Tongue (tissue), 2 donors: Measurements from ENCODE around the gene KRT71. TPM values are rescaled to one million over a fixed set of nuclear protein-coding genes. Genes with fewer than 3 reads are reported as not detected.

Source experiments
- DNase-seq: peaks from one replicate; pipeline ENCODE4 v3.0.0-alpha.2; 2015
- total RNA-seq: library from RNA; depleted of rRNA; stranded (reverse); fragments of >200 nt; gene quantifications from one replicate; pipeline ENCODE4 v1.2.3, GENCODE V29; 2014

KRT71 gene
- total RNA-seq, 1 donor from 2014 or later, result not detected

DNA sequence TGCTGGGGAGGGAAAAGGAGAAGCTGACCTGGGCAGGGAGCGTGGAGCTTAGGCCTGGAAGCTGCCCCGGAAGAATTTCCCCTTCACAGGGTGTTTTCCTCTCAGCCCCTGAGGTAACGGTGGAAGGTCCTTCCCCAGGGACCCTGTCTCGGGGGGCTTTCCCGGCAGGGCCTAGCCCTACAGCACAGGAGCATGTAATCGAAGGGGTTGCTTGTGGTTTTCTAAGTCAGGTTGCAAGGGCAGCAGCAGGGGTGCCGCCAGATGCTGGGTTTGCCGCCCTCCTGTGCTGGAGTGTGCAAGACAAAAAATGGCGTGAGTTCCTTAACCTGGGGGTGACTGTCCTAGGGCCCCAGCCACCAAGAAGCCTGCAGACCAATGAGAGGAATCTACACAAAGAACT lies 22.3 kb upstream of the KRT71 start:
- DNase-seq, result no peak

DNA sequence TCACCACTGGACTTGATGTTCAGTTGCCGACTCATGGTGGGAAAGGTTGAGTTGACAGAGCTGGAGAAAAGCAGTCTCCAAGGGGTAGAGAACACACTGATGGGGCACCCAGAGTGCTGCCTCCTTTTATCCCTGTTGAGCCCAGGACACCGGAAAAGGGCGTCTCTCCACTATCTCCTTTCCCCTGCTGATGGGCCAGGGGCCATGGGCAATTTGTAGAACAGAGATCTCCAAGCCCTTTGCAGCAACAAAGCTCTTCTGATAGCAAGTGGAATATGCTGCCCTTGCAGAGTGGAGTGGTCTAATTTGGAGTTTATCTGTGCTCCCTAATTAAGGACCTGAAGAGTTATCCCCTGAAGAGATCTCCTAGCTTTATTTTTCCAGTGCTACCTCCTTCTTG lies 20.8 kb upstream of the KRT71 start, which contains the start of gene KRT74:
KRT74 (minus strand) TSS at position 101 of the 400 bp plus-strand sequence; CDS start at position 35, 66 bp downstream.
- DNase-seq, result no peak

DNA sequence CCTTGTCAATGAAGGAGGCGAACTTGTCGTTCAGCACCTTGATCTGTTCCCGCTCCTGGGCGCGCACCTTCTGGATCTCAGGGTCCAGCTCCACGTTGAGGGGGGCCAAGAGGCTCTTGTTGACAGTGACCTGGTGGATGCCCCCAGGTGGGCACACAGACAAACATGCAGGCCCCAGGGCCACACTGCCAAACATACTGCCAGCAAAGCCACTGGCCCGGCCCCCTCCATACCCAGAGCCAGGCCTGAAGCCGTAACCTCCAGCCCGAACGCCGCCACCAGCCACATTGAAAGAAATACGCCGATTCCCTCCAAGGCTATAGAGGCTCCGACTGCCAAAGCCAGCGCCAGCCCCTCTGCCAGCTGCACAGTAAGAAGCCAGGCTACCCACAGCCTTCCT lies 20.4 kb upstream of the KRT71 start:
- no peak for DNase-seq

DNA sequence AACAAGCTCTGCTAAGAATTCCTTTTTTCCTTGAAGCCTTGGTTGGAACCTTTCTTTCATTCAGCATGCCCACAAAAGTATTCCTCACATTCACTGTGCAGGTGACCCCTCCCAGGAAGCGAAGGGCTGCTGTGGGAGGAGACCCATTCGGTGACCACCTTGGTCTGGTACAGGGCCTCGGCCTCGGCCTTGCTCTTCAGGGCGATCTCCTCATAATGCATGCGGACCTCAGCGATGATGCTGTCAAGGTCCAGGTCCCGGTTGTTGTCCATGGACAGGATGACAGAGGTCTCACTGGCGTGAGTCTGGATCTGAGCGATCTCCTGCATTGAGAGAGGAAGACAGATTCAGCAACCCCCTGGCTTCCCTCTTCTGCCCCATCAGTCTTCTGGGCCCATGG lies 17.6 kb upstream of the KRT71 start:
- no peak for DNase-seq

DNA sequence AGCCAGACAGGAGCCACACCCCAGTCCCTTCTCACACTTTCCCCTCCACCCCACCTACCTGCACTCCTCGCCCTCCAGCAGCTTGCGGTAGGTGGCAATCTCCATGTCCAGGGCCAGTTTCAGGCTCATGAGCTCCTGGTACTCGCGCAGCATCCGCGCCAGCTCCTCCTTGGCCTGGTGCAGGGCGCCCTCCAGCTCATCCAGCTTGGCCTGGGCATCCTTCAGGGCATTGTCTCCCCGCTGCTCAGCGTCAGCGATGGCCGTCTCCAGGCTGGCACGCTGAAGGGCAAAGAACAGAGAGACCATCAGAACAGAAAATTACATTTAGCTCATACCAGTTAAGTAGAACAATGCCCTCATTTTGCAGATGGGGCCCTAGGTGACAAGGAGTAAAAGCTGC lies 15.2 kb upstream of the KRT71 start:
- no peak for DNase-seq

DNA sequence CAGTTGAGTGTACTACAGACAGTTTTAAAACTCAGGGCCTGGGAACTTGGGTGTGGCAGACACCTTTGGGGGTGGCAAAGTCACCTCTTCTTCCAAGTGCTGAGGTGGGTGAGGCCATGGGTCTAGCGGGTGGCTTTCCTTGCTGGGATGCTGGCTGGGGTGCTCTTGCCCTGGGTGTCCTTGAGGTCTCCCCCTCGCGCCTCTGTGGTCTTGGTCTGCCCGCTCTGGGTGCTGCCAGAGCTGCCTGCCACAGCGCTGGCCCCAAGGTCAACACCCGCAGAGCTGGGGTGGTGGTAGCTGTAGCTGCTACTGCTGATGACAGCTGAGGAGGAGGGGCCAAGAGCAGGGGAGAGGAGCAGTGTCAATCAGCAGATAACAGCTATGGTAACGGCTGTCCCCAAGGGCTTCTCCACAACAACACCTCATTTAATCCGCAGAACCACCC lies 13.9 kb upstream of the KRT71 start:
- peak; percentile 28 for DNase-seq

DNA sequence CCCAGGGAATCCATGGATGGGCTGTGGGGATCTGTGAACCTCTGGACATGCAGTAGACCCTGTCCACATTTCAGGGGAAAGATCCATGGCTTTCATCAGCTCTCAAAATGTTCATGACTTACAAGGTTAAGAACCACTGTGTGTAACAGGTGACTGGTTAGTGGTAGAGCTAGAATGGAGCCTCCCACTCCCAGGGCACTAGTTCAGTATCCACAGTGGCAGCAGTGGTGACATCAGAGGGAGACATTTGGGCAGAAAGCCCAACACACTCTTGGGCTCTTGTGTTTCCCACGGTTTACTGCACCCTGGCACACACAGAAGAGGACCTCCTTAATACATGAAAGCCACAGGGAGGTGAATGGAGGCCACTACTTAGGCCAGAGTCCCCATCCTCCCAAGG lies 11.6 kb upstream of the KRT71 start:
- no peak for DNase-seq

DNA sequence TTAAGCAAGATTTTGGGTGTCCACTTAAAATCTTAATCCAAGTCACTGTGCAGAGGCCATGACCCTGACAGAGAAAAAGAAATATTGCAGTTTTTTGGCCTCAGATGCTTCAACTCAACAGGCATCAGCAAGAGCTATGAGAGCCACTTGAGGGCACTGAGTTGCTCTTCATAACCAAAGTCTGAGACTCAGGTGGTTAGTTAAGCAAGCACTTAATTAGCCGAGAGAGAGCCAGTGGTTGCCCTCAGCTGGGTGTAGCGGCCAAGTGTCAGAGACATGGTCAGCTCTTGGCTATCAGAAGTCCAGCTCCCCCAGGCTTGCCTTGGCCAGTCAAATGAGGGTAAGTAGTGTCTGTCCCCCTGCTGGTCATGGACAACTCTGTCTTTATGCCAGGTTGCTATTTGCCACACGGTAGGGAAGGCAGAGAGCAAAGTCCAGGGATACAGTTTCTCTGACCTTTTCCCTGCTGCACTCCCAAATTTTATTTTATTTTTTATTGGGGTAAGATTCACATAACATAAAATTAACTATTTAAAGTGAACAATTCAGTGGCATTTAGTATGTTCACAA lies 9.0 kb upstream of the KRT71 start:
- no peak for DNase-seq

DNA sequence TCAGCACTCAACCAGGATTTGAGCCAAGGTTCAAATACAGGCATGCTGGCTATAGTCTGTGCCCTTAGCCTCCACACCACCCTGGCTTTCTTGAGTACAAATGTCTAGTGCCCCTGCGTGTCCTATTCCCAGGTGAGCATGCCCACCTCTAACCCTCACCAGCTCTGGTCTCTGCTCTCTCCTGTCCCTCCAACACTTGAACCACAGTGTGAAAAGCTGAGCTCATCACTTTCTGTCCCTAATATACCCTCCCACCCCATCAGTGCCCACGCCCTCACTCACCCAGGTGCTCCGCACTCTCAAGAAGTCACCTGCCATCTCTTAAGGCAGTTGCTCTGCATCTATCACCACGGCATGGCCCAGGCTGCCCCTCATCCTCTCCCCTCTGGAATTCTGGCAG lies 7.0 kb upstream of the KRT71 start:
- no peak for DNase-seq

DNA sequence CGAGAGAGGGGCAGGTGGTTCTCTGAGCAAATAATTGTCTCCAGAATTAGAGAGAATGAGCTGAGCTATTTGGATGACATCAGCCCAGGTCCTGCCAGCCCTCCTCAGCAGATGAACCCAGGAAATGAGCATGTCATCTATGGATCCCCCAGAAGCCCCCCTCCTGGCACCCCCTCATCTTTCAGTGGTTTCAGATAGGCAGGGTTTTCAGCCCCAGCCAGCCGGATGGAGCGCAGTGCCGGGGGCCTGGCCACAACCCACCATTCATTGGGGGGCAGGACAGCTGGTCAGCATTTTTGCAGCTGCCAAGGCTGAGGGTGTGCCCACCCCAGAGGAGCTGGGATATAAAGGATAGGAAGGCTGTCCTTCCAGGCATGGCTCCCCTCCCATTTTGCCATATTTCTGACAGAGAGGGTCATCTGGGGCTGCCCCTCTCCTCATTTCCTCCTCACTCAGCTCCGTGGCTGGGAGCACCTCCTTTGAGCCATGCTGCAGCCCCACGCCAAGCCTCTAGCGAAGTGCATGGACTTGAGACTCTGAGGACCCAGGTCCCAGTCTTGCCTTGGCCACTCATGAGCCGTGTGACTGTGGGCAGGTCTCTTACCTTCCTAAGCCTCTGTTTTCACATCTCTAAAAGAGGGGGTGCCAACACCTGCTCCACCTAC lies 6.0 kb upstream of the KRT71 start:
- DNase-seq, result peak; percentile 76

DNA sequence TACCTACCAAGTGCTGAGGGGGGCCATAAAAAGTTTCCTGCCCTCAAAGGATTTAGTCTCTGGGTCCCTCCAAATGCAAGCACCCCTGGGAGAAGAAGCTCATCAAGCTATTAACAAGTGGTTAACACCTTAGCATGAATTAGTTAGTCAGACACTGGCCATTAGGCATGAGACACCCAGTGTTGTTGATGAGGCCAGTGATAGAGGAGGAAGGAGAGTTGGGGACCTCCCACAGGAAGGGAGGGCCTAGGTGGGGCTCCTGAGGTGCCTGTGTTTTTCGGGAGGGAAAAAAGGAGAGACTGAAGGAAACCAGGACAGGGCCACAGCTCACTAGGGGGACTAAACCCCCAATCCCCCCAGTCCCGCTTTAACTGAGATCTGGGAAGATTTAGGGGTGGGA lies 4.5 kb upstream of the KRT71 start:
- no peak for DNase-seq

DNA sequence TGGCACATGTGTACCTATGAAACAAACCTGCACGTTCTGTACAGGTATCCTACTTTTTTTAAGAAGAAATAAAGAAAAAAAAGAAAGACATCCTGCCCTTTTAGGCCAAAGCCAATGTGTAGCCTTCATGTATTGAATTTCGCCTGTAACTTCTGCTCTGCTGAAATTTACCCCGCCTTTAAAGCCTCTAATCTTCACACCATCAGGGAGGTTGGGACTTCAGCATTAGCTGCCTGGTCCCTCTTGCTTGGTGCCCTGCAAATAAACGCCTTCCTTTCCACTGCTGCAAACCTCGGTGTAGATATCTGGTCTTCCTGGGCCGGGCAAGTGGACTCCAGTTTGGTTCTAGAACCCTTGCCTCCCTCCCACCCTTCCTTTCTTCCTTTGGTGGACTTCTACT lies 2.6 kb upstream of the KRT71 start:
- DNase-seq, result no peak

DNA sequence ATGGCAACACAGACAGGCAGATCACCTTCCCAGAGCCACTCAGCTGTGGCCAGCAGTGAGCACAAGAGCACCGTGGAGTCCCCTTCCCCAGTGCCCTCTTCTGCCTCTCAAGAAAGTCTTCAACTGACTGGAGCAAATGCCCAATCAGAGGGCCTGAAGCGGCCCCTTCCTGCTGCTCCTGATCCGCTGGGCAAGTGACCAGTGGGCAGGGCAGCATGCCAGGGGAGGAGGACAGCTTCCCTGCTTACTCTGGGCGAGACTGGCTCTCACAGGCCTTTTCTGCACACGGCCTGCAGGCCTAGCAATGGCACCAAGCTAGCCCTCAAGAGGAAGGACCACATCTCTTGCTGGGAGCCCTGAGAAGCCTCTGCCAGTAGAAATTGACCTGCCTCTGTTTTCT lies 890 bp downstream of the KRT71 start:
- no peak for DNase-seq

DNA sequence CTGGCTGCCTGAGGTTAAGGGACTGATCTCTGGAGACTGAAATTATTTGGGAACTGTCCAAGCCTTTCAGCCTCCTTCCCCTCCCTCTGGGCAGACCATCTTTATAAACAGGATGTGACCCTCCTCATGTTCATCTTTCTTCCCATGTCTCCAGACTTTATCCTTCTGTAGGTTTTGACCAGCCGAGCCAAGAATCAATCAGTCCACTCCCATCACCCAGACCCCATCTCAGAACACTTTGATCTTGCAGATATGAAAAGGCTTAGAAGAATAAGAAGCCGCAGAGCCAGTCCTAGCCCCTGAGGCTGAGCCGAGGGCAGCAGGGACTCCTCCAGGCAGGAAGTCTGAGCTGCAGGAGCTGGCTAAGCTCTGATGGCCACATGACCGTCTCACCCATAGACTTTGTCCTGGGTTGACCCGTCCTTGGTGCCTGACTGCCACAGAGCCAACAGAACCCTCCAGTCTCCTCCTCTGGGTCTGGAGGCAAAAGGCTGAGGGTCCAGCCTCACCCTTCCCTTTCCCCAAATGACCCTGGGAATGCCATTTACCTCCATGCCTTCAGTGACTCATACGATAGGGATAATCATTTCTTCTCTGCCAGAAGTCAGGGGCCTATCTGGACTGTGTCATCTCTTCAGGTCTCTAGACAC lies 1.6 kb downstream of the KRT71 start:
- DNase-seq, result no peak

DNA sequence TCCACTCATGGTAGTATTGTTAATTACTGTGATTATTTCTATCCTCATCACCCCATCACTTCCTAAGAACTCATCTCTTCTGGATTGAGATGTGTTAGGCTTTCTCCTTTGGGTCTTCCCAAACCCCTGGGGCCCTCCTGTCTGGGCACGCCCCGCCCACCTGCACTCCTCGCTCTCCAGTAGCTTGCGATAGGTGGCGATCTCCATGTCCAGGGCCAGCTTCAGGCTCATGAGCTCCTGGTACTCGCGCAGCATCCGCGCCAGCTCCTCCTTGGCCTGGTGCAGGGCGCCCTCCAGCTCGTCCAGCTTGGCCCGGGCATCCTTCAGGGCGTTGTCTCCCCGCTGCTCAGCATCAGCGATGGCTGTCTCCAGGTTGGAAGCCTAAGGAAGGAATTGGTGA lies 6.8 kb downstream of the KRT71 start:
- no peak for DNase-seq

DNA sequence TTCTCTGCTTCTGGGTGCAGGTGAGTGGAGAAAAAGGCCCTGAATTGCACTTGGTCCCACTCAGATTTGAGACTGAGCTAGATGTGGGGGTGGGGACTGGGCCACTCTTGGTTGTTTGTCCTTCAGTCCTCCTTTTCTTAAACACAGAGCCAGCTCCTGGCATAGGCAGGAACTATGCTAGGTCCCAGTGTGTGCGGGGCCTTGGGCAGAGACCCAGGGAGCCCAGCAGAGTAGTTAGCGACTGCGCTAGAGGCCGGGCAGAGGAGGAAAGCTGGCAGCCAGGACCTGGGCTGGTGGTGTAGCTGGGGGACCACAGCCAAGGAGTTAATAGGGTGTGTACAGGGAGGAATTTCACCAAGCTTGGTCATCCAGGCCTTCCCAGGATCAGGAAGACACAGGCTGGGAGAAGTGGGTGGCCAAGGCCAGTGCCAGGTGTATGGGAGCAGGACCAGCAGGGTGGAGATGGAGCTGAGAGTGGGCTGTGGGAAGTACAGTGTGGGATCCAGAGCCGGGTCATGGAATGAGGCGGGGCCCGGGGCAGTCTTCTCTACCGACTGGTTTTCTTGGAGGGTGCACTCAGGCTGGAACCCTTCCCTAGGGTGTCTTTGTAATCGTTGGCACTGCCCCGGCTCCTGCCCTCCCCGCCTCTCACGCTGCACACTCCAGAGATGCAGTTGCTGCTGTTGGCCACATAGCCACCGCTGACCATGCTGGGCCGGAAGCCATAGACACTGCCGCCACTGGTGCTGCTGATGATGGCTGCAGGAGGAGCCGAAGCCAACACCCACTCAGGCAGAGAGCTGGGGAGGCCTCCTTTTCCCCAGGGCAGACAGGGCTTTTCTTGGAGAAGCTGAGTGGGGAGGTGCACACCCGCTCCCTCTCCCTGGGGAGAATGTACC lies 8.7 kb downstream of the KRT71 start:
- DNase-seq, result peak; percentile 35

DNA sequence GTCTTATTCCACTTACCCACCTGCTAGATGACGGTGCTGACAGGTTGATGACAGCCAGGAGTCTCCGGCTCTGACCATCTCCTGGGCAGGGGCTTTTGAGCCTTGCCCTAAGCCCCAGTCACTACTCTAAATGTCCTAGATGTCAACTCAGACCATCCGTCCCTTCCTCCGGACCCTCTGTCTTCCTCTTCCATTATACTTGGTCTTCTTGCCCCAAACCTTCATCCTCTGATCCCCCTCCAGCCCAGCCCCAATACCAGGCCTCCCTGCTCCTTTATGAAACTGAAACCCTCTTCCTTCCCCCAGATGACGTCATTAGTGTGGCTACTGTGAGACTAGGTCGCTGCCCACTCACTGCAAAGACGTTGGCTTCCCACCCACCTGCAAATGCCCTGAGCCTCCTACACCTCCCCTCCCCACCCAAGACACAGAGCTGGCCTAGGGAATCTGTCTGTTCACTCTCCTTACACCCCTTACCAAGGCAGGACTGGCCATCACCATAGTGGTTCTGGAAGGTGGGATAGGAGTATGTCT lies 10.1 kb downstream of the KRT71 start:
- no peak for DNase-seq

DNA sequence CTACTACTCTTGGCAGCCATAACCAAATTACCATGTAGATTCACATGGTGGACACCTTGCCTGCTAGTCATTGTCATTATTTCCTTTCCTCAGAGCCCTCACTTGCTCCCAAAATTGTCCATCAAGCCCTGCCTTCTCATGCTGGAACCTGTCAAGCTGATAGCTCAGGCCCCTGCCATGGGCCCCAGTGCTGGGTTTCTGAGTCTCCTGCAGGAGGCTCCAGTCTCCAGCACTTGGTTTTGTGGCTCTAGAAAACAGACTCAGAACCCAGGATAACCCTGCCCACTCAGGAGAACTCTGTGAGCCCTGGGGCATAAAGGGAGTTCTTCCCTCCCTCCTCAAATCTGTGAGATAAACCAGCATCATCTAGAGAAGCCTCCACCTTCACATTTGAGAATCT lies 10.8 kb downstream of the KRT71 start:
- DNase-seq, result no peak

DNA sequence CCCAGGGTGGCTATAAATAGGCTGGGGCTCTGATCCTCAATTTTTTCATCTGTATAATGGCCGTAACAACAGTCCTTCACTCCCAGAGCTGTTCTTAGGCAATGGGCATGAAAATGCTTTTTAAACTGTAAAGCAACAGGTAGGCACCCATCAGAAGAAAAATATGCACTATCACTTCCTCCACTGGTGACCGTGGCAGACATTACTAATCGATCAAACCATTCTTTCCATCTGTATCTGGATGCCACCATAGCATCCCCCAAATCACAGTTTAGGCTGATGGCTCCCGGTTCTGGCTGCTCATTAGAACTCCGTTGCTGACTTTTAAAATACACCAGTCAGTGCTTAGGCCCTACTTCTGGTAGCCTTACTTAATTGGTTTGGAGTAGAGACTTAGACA lies 11.2 kb downstream of the KRT71 start:
- no peak for DNase-seq

DNA sequence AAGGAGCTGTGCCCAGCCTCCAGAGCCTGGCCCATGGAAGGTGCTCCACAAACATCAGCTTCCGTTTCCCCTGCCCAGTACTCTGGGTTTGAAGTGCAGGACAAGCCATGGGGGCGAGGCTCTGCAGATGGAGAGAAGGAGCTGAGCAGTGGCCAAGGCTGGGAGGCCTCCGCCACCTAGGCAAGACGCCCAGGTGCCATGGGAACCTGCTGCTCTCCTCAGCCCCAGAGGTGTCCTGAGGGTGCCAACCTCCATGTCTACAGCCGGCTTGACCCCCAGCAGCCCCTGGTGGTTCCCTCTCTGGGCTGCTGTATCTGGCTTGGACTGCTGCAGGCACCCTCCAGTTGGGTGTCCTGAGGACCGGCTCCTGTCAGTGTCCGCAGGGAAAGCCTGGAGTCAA lies 12.4 kb downstream of the KRT71 start:
- DNase-seq, result no peak

DNA sequence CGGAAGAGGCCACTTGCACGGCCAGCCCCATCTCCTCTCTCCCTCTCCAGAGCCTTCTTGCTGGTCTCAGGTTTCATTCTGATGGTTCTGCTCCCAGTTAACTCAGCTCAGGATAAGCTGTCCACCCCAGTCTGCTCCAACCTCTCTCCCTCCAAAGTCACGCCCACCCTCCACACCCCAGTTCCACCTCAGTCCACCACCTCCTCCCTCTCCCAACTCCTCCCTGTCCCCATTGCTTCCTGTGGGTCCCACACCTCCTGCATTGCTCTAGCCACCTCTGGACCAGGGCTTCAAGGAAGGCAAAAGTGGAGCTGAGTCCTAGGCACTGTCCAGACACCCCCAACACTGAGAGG lies 13.1 kb downstream of the KRT71 start:
- no peak for DNase-seq

DNA sequence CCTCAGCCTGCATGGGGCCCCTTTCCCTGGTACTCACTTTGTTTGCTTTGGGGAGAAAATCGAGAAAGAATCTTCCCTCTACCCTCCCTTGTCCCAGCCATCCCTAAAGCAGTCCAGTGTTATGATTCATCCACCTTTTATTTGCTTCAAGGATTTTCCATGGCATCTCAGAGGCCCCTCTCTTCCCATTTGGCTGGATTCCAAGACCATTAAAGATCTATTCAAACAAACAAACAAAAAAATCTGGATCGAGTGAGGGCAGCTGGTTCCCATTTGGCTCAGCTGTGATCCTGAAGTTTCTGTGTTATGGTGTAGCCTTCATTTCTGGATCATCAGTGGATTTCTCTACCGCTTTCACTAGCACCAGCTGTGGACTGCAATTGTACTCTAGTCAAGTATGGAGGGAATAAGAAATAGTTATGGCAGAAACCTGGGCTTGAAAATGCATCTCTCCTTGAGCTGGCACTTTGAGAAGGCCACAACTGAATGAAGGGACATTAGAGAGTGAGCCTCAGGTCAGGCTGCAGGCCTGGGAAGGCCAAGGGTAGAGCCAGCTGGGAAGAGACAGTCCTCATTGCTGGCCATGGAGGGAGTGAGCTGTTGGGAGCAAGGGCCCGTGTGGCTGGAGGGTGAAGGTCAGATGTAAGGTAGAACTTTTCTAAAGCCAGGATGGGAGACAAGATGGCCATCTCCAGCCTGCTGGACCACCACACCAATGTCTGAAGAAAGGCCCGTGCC lies 13.7 kb downstream of the KRT71 start:
- peak; percentile 88 for DNase-seq
